ENCODE results near the gene CCDC192.
A peak's percentile ranks its signal among the peaks of the same experiment; 100 is the strongest.

The CCDC192 gene

DNA sequence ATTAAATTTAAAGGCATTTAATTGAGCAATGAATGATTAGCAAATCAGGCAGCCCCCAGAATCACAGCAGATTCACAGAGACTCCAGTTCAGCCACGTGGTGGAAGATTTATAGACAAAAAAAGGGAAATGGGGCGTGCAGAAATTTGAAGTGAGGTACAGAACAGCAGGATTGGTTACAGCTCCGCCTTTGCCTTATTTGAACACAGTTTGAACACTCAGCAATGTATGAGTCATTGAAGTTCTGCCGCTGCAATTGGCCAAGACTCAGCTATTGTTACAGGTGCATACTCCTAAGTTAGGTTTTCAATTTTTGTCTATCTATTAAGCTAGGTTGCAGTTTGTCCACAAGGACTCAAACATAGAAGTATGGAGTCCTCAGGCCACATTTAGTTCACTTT lies 222.7 kb downstream of the CCDC192 start:
- no peak overlapping the region for H3K27ac Mint-ChIP-seq
- H3K36me3 Mint-ChIP-seq (ENCODE audit: low read depth), result no peaks in the 10 kb centered on the region
- no peaks in the 10 kb centered on the region for H3K4me1 Mint-ChIP-seq (ENCODE audit: low read depth)
- no peak for DNase-seq
- no peaks in the 10 kb centered on the region for H3K27me3 Mint-ChIP-seq
- H3K4me3 Mint-ChIP-seq, result no peak overlapping the region
- H3K9me3 Mint-ChIP-seq, result no peaks in the 10 kb centered on the region

DNA sequence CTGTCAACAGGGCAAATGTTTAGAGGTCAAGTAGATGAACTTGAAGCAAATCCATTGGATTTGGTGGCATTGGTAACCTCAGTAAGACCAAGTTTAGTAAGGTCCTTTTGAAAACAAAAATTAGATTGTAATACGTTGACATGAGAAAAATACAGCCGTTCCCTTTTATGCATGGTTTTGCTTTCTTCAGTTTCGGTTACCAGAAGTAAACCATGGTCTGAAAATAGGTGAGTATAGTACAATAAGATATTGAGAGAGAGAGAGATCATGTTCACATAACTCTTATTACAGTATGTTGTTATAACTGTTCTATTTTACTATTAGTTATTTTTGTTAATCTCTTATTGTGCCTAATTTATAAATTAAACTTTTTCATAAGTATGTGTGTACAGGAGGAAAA lies 223.8 kb downstream of the CCDC192 start:
- Mint-ChIP-seq H3K36me3 (ENCODE audit: low read depth) (no peaks in the 10 kb centered on the region), H3K9me3 (no peaks in the 10 kb centered on the region), H3K27me3 (no peaks in the 10 kb centered on the region), H3K4me1 (ENCODE audit: low read depth) (no peaks in the 10 kb centered on the region), H3K27ac (no peak overlapping the region), H3K4me3 (no peak overlapping the region)
- no peak for DNase-seq

DNA sequence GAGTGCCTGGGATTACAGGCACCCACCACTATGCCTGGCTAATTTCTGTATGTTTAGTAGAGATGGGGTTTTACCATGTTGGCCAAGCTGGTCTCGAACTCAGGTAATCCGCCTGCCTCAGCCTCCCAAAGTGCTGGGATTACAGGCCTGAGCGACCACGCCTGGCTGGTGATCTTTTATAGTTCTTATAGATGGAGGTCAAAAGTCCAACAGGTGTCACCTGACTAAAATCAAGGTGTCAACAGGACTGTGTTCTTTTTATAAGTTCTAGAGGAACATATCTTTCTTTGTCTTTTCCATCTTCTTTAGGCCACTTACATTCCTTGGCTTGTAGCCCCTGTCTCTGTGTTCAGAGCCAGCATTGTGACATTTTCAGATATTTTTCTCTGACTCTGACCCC lies 224.9 kb downstream of the CCDC192 start:
- no peaks in the 10 kb centered on the region for H3K9me3 Mint-ChIP-seq
- no peaks in the 10 kb centered on the region for H3K4me1 Mint-ChIP-seq (ENCODE audit: low read depth)
- no peak overlapping the region for H3K27ac Mint-ChIP-seq
- H3K27me3 Mint-ChIP-seq, result no peaks in the 10 kb centered on the region
- H3K36me3 Mint-ChIP-seq (ENCODE audit: low read depth), result no peaks in the 10 kb centered on the region
- no peak for DNase-seq
- no peak overlapping the region for H3K4me3 Mint-ChIP-seq

DNA sequence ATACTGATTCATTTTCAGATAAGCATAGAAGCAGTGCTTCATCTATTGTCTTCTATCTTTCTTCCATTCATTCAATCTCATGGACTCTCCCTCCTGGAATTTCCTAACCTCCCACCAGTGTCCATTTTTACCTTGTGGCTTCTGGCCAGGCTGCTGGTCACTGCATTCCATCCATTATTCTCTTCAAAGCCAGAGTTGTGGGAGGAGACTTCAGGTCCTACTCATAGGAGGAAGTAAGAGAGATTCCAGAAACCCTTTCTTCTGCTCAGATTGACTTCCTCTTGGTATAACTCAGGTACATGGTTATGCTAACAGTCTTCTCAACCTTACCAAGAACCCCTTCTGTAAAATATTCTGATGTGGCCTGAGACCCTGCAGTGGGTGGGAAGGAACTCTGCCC lies 227.1 kb downstream of the CCDC192 start:
- no peaks in the 10 kb centered on the region for H3K9me3 Mint-ChIP-seq
- H3K27me3 Mint-ChIP-seq, result no peaks in the 10 kb centered on the region
- no peaks in the 10 kb centered on the region for H3K36me3 Mint-ChIP-seq (ENCODE audit: low read depth)
- no peak for DNase-seq
- no peak overlapping the region for H3K27ac Mint-ChIP-seq
- H3K4me1 Mint-ChIP-seq (ENCODE audit: low read depth), result no peaks in the 10 kb centered on the region
- no peak overlapping the region for H3K4me3 Mint-ChIP-seq

DNA sequence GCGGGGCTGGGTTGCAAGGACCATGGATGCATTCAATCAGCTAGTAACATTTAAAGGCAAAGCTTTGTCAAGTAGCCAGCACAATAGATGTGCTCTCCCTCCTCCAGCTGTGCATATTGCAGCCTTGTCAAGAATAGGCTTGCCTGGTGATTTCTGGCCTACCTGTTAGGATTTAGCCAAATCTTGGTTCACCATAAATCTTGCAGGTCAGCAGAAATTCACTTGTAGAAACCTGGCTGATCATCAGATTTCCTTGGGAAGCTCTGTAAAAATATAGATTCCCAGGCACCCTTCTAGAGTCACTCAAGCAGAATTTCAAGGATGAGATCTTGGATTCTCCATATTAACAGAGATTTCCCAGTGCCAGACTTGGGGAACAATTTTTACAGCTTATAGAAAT lies 228.2 kb downstream of the CCDC192 start:
- peaks cover 3% of the 10 kb centered on the region for H3K4me1 Mint-ChIP-seq (ENCODE audit: low read depth)
- DNase-seq, result no peak
- H3K36me3 Mint-ChIP-seq (ENCODE audit: low read depth), result no peaks in the 10 kb centered on the region
- H3K4me3 Mint-ChIP-seq, result no peak overlapping the region
- H3K9me3 Mint-ChIP-seq, result no peaks in the 10 kb centered on the region
- no peaks in the 10 kb centered on the region for H3K27me3 Mint-ChIP-seq
- H3K27ac Mint-ChIP-seq, result no peak overlapping the region

DNA sequence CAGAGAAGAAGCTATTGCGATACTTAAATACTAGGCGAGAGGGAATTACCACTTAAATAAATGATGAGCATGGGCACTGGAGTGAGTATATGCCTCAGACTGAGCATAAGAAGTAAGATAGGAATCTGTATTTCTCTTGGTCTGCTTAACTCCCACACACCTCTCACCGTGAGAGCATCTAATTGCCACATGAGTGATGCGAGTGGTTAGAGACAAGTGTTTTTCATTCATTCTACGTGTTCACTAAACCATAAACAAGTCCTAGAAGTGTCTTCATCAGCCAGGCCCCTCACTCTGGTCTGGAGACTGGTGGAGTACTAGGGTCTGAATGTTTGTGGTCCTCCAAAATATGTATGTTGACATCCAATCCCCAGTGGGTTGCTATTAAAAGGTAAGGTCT lies 230.2 kb downstream of the CCDC192 start:
- H3K27me3 Mint-ChIP-seq, result no peaks in the 10 kb centered on the region
- H3K27ac Mint-ChIP-seq, result no peak overlapping the region
- H3K4me3 Mint-ChIP-seq, result no peak overlapping the region
- H3K36me3 Mint-ChIP-seq (ENCODE audit: low read depth), result no peaks in the 10 kb centered on the region
- DNase-seq, result no peak
- H3K9me3 Mint-ChIP-seq, result no peaks in the 10 kb centered on the region
- H3K4me1 Mint-ChIP-seq (ENCODE audit: low read depth), result peaks cover 6% of the 10 kb centered on the region

DNA sequence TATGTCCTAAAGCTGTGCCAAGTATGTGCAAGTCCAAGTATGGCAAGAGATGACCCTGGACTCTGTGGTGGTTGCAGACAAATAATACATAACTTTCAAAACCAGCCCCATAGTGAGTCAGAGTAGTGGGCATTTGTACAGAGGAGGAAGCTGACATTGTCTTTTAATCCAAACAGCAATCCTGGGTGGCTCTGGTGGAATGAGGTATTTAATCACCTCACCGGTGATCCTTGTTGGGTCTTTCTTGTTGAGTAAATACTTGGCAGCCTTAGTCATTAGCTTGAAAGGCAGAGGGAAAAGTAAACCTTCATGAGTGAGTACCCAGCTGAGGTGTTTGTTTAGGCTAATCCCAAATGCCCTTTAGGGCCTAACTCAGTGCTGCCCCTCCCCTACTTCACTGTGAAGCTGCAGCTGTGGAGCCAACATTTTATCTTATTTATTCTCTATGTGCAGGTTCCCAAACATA lies 231.6 kb downstream of the CCDC192 start:
- H3K27ac Mint-ChIP-seq, result no peak overlapping the region
- no peaks in the 10 kb centered on the region for H3K36me3 Mint-ChIP-seq (ENCODE audit: low read depth)
- H3K27me3 Mint-ChIP-seq, result no peaks in the 10 kb centered on the region
- DNase-seq, result no peak
- H3K9me3 Mint-ChIP-seq, result no peaks in the 10 kb centered on the region
- no peak overlapping the region for H3K4me3 Mint-ChIP-seq
- peaks cover 6% of the 10 kb centered on the region for H3K4me1 Mint-ChIP-seq (ENCODE audit: low read depth)

DNA sequence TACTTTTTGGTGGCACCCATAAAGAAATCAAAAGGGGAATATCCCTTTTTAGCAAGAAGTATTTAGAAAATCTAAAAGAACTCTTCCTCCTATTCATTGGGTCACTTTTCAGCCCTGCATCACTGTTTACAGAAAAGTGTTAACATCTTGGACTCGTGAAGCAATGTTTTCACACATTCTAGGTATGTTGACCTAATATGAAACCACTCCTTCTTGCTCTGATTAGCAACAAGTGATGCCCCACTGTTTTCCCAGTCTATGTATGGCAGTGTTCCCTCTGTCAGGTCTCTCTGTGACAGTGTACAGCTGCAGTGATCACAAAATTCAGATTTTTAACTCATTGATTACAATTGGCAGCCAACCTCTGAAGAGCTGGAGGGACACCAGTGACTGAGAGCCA lies 232.2 kb downstream of the CCDC192 start:
- Mint-ChIP-seq H3K27me3 (no peaks in the 10 kb centered on the region), H3K36me3 (ENCODE audit: low read depth) (no peaks in the 10 kb centered on the region), H3K4me1 (ENCODE audit: low read depth) (peaks cover 6% of the 10 kb centered on the region), H3K27ac (no peak overlapping the region), H3K9me3 (no peaks in the 10 kb centered on the region), H3K4me3 (no peak overlapping the region)
- no peak for DNase-seq

DNA sequence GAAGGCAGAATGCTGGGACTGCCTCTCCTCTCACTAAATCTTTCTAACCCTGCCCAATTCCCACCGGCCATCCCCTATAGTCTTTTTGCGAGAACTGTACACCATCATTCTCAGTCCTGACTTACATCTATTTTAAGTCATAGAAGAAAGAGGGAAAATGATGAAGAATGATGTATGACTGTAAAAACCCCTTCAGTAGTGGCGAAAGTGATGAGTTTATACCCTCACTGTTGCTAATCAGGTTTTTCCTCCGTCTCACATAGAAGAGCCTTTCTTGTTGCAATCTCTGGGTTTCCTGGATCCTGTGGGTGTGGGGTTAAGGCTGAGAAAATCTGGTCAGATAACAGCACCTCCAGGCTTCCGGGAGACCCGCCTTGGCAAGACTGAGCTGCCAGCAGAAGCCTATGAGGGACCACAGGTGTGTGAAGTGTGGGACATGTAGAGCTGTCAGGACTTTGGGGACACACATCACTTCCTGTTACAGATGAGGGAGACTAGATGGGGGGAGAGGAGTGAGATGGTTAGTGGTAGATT lies 233.3 kb downstream of the CCDC192 start:
- peak overlapping the region; percentile 73 for H3K27ac Mint-ChIP-seq
- H3K36me3 Mint-ChIP-seq (ENCODE audit: low read depth), result no peaks in the 10 kb centered on the region
- no peaks in the 10 kb centered on the region for H3K27me3 Mint-ChIP-seq
- no peaks in the 10 kb centered on the region for H3K9me3 Mint-ChIP-seq
- peaks cover 6% of the 10 kb centered on the region for H3K4me1 Mint-ChIP-seq (ENCODE audit: low read depth)
- H3K4me3 Mint-ChIP-seq, result no peak overlapping the region
- DNase-seq, result peak; percentile 33

DNA sequence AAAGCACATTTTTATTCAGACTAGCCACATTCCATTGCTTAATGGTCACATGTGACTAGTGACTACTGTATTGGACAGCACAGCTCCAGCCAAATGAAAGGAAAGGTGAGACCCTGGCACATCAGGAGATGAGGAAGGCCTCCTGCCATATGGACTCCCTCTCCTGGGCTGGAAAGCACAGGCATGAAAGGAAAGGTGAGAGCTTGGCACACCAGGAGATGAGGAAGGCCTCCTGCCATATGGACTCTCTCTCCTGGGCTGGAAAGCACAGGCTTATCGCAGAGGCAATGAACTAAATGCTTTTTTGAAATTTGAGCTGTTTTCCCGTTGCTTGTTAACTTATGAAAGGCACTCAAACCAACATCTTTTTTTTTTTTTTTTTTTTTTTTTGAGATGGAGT lies 235.6 kb downstream of the CCDC192 start:
- H3K27ac Mint-ChIP-seq, result no peak overlapping the region
- no peaks in the 10 kb centered on the region for H3K36me3 Mint-ChIP-seq (ENCODE audit: low read depth)
- no peaks in the 10 kb centered on the region for H3K9me3 Mint-ChIP-seq
- H3K27me3 Mint-ChIP-seq, result no peaks in the 10 kb centered on the region
- DNase-seq, result no peak
- peaks cover 10% of the 10 kb centered on the region for H3K4me1 Mint-ChIP-seq (ENCODE audit: low read depth)
- H3K4me3 Mint-ChIP-seq, result no peak overlapping the region

DNA sequence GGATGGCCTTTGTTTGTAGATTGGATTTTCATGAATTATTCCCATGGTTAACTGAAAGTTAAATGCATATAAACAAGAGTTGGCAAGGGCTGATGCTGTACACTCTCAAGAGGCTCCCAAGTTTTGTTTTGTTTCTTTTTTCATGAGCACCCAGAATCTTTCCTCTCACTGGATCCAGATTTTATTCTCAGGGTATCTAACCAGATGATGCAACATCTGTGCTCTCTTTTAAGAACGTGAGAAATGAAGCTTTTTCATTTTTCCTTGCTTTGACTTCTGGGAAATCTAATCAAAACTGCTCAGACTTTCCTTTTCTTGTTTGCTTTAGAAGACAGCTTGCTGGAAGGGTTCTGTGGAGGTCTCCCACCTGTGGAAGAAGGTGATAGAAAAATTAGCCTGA lies 237.7 kb downstream of the CCDC192 start:
- no peak for DNase-seq
- H3K4me1 Mint-ChIP-seq (ENCODE audit: low read depth), result peaks cover 10% of the 10 kb centered on the region
- H3K36me3 Mint-ChIP-seq (ENCODE audit: low read depth), result no peaks in the 10 kb centered on the region
- no peaks in the 10 kb centered on the region for H3K27me3 Mint-ChIP-seq
- H3K4me3 Mint-ChIP-seq, result no peak overlapping the region
- H3K9me3 Mint-ChIP-seq, result no peaks in the 10 kb centered on the region
- no peak overlapping the region for H3K27ac Mint-ChIP-seq

DNA sequence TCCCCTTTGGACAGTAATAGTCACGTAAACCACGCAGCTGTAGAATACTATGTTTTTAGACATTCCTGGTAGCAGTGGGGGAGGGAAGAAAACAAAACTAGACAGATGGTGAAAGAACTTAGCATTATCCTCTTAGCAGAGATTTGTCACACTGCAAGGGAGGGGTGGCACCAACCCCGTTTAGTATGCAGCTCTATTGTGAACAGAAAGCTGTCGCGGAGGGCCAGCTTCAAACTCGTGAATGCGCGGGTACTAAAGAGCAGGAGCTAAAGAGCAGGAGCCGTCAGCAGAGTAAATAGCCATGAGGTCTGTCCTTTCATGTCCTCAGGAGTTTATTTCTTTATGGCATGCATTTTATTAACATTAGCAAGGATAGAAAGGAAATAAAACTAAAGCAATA lies 238.5 kb downstream of the CCDC192 start:
- DNase-seq, result no peak
- no peaks in the 10 kb centered on the region for H3K27me3 Mint-ChIP-seq
- H3K4me3 Mint-ChIP-seq, result no peak overlapping the region
- no peaks in the 10 kb centered on the region for H3K9me3 Mint-ChIP-seq
- no peaks in the 10 kb centered on the region for H3K36me3 Mint-ChIP-seq (ENCODE audit: low read depth)
- peaks cover 5% of the 10 kb centered on the region for H3K4me1 Mint-ChIP-seq (ENCODE audit: low read depth)
- no peak overlapping the region for H3K27ac Mint-ChIP-seq

DNA sequence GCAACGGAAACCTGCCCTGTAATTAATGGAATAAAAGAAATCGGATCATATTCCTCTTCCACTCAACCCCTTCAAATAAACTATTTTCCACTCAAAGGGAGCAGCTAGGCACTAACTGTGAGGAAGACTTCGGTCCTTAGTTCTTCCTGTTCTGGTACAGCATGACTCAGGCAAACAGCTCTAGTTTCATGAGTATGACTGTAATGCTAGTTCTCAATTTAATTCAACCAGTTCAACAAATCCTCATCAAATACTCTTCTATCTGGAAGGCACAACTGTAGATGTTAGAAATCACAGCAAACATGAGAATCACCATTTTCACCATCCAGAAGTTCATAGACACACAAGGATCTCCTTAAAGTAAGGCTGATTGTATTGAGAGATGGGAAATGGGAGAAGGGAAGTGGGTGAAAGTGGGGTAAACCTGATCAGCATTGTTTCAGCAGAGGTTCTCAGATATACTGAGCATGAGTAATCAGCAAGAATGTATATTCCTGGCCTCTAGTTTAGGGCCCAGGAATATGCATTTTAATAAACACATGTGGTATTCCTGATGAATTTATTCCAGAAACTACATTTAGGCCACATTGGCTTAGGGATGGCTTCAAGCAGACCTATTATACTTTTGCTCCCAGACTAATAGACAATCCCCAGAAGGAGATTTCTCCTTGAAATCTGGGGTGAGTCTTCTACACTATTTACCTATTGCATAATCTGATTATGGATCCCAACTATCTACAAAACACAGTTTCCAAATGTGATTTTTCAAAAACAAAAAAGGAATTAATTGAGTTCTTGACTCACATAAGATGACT lies 239.3 kb downstream of the CCDC192 start:
- Mint-ChIP-seq H3K27ac (no peak overlapping the region), H3K9me3 (no peaks in the 10 kb centered on the region), H3K27me3 (no peaks in the 10 kb centered on the region), H3K4me1 (ENCODE audit: low read depth) (peaks cover 4% of the 10 kb centered on the region), H3K4me3 (no peak overlapping the region), H3K36me3 (ENCODE audit: low read depth) (no peaks in the 10 kb centered on the region)
- DNase-seq, result no peak

DNA sequence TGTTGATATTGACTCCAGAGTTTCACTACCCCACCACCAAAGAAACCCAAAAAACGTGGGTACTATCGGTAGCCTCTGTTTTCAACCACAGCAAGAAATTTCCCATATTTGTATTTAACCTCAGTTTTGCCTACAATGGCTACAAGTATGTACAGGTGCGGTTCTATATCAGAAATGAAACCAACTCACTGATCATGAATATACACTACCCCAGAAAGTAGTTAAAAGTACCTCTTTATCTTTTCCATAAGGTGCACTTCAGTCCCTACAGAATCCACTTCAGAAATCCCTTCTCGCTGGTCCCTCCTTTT lies 239.8 kb downstream of the CCDC192 start:
- H3K27ac Mint-ChIP-seq, result no peak overlapping the region
- no peaks in the 10 kb centered on the region for H3K36me3 Mint-ChIP-seq (ENCODE audit: low read depth)
- H3K4me3 Mint-ChIP-seq, result no peak overlapping the region
- DNase-seq, result no peak
- H3K9me3 Mint-ChIP-seq, result no peaks in the 10 kb centered on the region
- H3K4me1 Mint-ChIP-seq (ENCODE audit: low read depth), result peaks cover 4% of the 10 kb centered on the region
- H3K27me3 Mint-ChIP-seq, result no peaks in the 10 kb centered on the region

DNA sequence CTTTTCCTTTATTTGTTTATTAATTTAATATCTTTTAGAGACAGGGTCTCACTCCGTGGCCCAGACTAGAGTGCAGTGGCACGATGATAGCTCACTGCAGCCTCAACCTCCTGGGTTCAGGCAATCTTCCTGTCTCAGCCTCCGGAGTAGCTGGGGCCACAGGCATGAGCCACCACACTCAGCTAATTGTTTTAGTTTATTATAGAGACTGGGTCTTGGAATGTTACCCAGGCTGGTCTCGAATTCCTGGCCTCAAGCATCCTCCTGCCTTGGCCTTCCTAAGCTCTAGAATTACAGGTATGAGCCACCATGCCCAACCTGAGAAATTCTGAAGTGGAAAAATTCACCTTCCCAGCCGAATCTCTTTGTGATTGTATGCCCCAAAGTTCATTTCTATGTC lies 240.9 kb downstream of the CCDC192 start:
- Mint-ChIP-seq H3K9me3 (no peaks in the 10 kb centered on the region), H3K4me1 (ENCODE audit: low read depth) (peaks cover 4% of the 10 kb centered on the region), H3K4me3 (no peak overlapping the region)

DNA sequence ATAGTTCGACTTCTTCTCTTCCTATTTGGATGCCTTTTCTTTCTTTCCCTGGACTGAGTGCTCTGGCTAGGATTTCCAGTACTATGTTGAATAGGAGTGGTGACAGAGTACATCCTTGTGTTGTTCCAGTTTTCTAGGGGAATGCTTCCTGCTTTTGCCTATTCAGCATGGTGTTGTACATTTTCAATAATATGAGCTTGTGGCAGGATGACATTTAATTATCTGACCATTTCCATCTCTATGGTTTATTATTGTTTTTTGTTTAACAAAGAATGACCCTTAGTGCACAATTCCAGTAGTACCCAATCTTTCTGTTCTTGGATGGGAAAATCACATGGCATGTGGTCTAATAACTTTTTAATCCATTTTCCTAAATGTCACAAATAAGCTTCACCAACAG lies 244.8 kb downstream of the CCDC192 start:
- Mint-ChIP-seq H3K4me3 (no peak overlapping the region), H3K4me1 (ENCODE audit: low read depth) (no peaks in the 10 kb centered on the region), H3K27me3 (no peaks in the 10 kb centered on the region), H3K36me3 (ENCODE audit: low read depth) (peaks cover 10% of the 10 kb centered on the region), H3K9me3 (no peaks in the 10 kb centered on the region), H3K27ac (no peak overlapping the region)
- DNase-seq, result no peak

More for the DNA sequence above, 240.9 kb downstream of the CCDC192 start:
- H3K27ac Mint-ChIP-seq, result no peak overlapping the region
- H3K27me3 Mint-ChIP-seq, result no peaks in the 10 kb centered on the region
- no peaks in the 10 kb centered on the region for H3K36me3 Mint-ChIP-seq (ENCODE audit: low read depth)
- no peak for DNase-seq

All from activated T-cell treated with anti-CD3 and anti-CD28 coated beads, Interleukin-2, amount 50 U/mL, for 24 hours (primary cell).